ENCODE data around the gene FLAD1.

- TF ChIP-seq EZH2 (IDR thresholded peaks at IDR 0.05; ENCODE audit: insufficient read depth, low read length): no peak
- TF ChIP-seq, protein P1, sequence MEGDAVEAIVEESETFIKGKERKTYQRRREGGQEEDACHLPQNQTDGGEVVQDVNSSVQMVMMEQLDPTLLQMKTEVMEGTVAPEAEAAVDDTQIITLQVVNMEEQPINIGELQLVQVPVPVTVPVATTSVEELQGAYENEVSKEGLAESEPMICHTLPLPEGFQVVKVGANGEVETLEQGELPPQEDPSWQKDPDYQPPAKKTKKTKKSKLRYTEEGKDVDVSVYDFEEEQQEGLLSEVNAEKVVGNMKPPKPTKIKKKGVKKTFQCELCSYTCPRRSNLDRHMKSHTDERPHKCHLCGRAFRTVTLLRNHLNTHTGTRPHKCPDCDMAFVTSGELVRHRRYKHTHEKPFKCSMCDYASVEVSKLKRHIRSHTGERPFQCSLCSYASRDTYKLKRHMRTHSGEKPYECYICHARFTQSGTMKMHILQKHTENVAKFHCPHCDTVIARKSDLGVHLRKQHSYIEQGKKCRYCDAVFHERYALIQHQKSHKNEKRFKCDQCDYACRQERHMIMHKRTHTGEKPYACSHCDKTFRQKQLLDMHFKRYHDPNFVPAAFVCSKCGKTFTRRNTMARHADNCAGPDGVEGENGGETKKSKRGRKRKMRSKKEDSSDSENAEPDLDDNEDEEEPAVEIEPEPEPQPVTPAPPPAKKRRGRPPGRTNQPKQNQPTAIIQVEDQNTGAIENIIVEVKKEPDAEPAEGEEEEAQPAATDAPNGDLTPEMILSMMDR (IDR thresholded peaks at IDR 0.05; ENCODE audit: insufficient read depth, low read depth, low read length): no peak
These were observed 43.0 kb downstream of the FLAD1 start for GRCh38 chr1:155026154-155026553.
